ENCODE measurements around the gene SNED1.
"Not testable (repeated sequence)": the region's sequence is repeated elsewhere in the genome, so short reads cannot be mapped to it uniquely, and the experiment has no call there.

The SNED1 gene

GRCh38 chr2:240972636-240973521, 25.5 kb upstream of the SNED1 start:
- no peak for DNase-seq (ENCODE audit: low read depth)

GRCh38 chr2:240974771-240975572, 23.4 kb upstream of the SNED1 start:
- DNase-seq (ENCODE audit: low read depth), result no peak

- DNase-seq (ENCODE audit: low read depth), result not testable (repeated sequence)
Measured at GRCh38 chr2:240975903-240976302, 22.5 kb upstream of the SNED1 start.

GRCh38 chr2:240981280-240981679, 17.1 kb upstream of the SNED1 start:
- no peak for DNase-seq (ENCODE audit: low read depth)

GRCh38 chr2:240981871-240982800, 16.3 kb upstream of the SNED1 start:
- no peak for DNase-seq (ENCODE audit: low read depth)

- no peak for DNase-seq (ENCODE audit: low read depth)
Measured at GRCh38 chr2:240982821-240983281, 15.6 kb upstream of the SNED1 start.

- DNase-seq (ENCODE audit: low read depth), result peak; percentile 29
Measured at GRCh38 chr2:240983361-240983995, 14.9 kb upstream of the SNED1 start.

GRCh38 chr2:240983996-240984498, 14.4 kb upstream of the SNED1 start:
- DNase-seq (ENCODE audit: low read depth), result no peak

- DNase-seq (ENCODE audit: low read depth), result no peak
Measured at GRCh38 chr2:240985881-240986786, 12.3 kb upstream of the SNED1 start.

- no peak for DNase-seq (ENCODE audit: low read depth)
Measured at GRCh38 chr2:240986787-240987411, 11.5 kb upstream of the SNED1 start.

- no peak for DNase-seq (ENCODE audit: low read depth)
Measured at GRCh38 chr2:240987588-240987987, 10.8 kb upstream of the SNED1 start.

- DNase-seq (ENCODE audit: low read depth), result no peak
Measured at GRCh38 chr2:240988146-240988545, 10.3 kb upstream of the SNED1 start.

GRCh38 chr2:240988571-240989271, 9.7 kb upstream of the SNED1 start:
- no peak for DNase-seq (ENCODE audit: low read depth)

- no peak for DNase-seq (ENCODE audit: low read depth)
Measured at GRCh38 chr2:240989451-240990265, 8.8 kb upstream of the SNED1 start.

- DNase-seq (ENCODE audit: low read depth), result no peak
Measured at GRCh38 chr2:240990266-240990529, 8.2 kb upstream of the SNED1 start.

GRCh38 chr2:240990726-240991377, 7.6 kb upstream of the SNED1 start:
- no peak for DNase-seq (ENCODE audit: low read depth)

- no peak for DNase-seq (ENCODE audit: low read depth)
Measured at GRCh38 chr2:240991378-240992263, 6.8 kb upstream of the SNED1 start.

All from stimulated activated CD8-positive, alpha-beta memory T cell treated with anti-CD3 and anti-CD28 coated beads, Interleukin-12 subunit alpha, Interleukin-12 subunit beta, amount 100 ng/mL, for 4 hours (primary cell).